Right ventricle myocardium superior (tissue), 1 donor: Measurements from ENCODE around the gene PCP4. TPM values are rescaled to one million over a fixed set of nuclear protein-coding genes. Genes with fewer than 3 reads are reported as not detected.
A peak's percentile ranks its signal among the peaks of the same experiment; 100 is the strongest.
"Not testable (repeated sequence)": the region's sequence is repeated elsewhere in the genome, so short reads cannot be mapped to it uniquely, and the experiment has no call there.

Experiments used
- ATAC-seq: fragments of 200-7000 bp; cut with Tn5 transposase; one replicate; pipeline ENCODE4 v1.9.1; 2020; ENCODE audit warnings: mild to moderate bottlenecking; ENCODE audit not compliant: poor library complexity
- DNase-seq: peaks from one replicate; pipeline ENCODE4 v3.0.0-alpha.2; 2020
- intact Hi-C: fragments of 100-400 bp; cut with DNase I; formaldehyde crosslinking; loops from one replicate; pipeline ENCODE4 v1.11.2; 2022
- total RNA-seq: library from RNA; stranded (reverse); fragmentation: NEBNext Ultra II Directional; extraction: Animal tissue kit (Norgen Biotek cat#: 25700); gene quantifications from one replicate; pipeline ENCODE4 v1.2.1, GENCODE V29; 2021
- donor health status: DM: no; HTN: yes; CAD: no; lungs with severe emphysema.

Gene PCP4
- total RNA-seq, 1 donor from 2014 or later, result 3.0 TPM

GRCh38 chr21:39855595-39855994 is 11.6 kb upstream of the PCP4 start:
- intact Hi-C loops, result no loop called here
- no peak for DNase-seq
- no peak for ATAC-seq

DNA sequence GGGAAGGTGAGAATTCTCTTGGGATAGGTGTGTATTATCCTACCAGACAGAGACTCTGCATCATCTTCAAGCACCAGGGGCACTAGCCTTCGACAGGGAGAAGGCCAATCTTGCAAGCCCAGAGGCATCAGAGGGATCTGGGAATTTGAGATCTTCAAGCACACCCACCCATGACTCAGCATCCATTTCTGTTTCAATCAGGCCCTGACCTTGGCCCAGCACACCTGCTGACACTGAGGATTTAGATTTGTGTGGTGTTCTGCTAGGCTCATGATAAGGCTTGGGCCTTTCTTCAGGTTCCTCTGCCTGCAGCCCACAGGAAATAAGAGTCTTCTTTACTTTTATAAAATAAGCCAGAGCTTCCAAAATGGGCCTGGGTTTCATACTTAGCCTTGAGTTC is 6.6 kb upstream of the PCP4 start:
- intact Hi-C loops, result no loop called here
- no peak for DNase-seq
- ATAC-seq, result no peak

GRCh38 chr21:39863111-39863510 is 4.1 kb upstream of the PCP4 start:
- DNase-seq (no peak), ATAC-seq (no peak)
- intact Hi-C loops, result no loop called here

GRCh38 chr21:39866093-39866492 is 1.1 kb upstream of the PCP4 start:
- intact Hi-C loops, result loop anchor here (5.0 kb wide), 1 partner anchor 256 kb away; no protein-coding TSS in a partner anchor
- ATAC-seq (no peak), DNase-seq (no peak)

- intact Hi-C loops, result loop anchor here (5.0 kb wide), 1 partner anchor 253 kb away; no protein-coding TSS in a partner anchor
- no peak for DNase-seq
- no peak for ATAC-seq
Measured at GRCh38 chr21:39869141-39869818, 2.0 kb downstream of the PCP4 start.

- ATAC-seq, result no peak
- DNase-seq, result no peak
- intact Hi-C loops, result no loop called here
Measured at GRCh38 chr21:39873687-39874086, 6.4 kb downstream of the PCP4 start.

DNA sequence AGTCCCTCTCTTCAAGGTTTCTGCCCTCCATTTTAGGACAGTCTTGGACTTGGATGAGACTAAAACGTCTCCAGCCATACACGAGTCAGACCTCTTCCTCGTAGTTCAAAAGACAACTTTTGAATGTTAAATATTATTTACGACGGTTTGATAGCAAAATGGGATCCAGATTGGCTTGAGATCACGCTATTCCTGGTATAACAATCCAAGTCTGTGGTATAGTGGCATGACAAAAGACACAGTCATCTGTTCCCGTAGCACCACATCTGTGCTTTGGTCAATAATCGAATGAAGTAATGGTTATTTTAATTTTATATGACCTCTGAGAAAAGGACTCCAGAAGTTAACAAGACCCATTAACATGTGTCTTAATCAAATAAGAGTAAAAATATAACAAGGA is 7.0 kb downstream of the PCP4 start:
- intact Hi-C loops, result no loop called here
- ATAC-seq, result no peak
- DNase-seq, result no peak

- ATAC-seq (no peak), DNase-seq (no peak)
- intact Hi-C loops, result no loop called here
Measured at GRCh38 chr21:39874759-39875158, 7.5 kb downstream of the PCP4 start.

DNA sequence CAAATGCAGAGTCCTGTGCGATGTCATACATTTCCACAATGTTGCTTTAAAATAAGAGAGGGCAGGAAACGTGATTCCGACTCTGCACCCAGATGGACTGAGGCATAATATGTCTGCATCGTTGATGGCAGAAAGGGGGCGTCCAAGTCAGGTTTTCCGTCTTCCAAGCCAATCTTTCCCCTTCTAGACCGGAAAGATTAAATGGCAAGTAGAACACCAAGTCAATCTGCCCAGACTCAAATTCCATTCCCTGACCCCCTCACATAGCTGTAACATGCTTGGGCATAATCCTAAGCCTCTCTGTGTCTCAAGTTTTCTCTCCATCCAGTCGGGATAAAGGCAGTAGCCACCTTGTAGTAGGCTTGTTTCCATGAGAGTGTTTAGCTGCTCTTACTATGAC is 14.4 kb downstream of the PCP4 start:
- ATAC-seq, result no peak
- no peak for DNase-seq
- intact Hi-C loops, result no loop called here

DNA sequence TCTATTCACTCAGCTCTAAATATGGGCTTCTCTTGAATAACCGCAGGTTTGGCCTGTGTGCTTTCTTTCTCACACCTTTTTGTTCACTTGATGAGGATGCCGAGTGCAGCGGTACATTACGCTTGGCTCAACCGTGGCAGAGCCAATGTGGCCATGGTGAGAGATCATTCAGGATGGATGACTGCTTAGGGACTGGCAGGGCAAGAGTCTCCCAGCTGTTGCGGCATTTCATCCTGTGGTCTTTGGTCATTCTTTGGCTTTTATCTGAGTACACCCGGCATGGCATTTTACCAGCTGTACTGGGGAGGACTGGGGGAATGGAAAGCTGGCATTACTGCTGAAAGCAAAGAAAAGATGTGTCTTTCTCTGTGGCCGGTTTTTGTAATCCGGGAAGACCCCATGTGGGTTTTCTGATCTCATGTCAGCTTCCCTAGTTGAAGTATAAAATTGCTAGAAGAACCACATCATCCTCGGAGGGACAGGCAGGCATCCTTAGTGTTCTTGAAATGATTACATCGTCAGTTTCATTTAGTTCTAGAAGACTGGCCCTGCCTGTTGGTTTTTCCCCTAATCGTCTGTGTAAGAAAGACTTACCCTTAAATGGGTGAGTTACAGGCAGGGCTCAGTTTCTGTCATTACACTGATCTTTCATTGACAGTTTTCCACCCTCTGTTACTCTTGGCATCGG is 15.1 kb downstream of the PCP4 start:
- intact Hi-C loops, result no loop called here
- DNase-seq (no peak), ATAC-seq (no peak)

GRCh38 chr21:39882839-39883195 is 15.6 kb downstream of the PCP4 start:
- no peak for ATAC-seq
- intact Hi-C loops, result no loop called here

DNA sequence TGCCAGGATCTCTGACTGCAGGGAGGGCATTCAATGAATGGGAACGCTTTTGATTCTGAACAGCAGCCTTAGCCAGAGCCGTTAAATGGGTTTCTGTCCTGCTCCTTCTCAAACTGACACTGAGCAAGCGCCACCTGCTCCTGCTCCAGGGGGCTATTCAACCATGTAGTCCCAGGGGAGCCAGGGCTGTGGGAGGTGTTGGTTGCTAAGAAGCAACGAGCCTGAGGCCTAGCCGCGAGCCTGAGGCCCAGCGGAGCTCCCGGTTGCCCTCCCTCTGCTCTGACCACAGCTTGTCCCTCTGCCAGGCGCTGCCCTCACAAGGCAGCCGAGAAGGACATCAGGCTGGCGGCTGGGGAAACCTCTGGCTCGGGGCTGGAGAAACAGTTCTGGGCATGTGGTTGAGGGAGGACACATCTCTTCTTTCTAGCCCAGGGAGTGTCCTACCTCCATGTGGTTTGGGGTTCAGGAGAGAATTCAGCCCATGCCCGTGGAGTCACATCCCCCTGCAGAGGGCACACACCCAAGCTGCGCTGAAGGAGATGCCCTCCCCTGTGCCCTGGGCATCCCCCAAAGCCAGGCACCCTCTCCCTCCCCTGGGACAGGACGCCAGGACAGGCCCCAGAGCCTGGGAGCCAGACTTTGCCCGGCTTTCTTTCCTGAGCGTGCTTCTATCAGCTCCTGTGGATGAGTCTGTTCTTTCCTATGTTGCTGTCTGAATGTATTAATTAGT is 18.0 kb downstream of the PCP4 start:
- intact Hi-C loops, result no loop called here
- DNase-seq (peak; percentile 70), ATAC-seq (peak; percentile 93)

More at GRCh38 chr21:39882839-39883195, 15.6 kb downstream of the PCP4 start:
- no peak for DNase-seq

GRCh38 chr21:39888848-39889247 is 21.6 kb downstream of the PCP4 start:
- intact Hi-C loops, result no loop called here

GRCh38 chr21:39891111-39891510 is 23.9 kb downstream of the PCP4 start:
- no peak for ATAC-seq
- no peak for DNase-seq
- intact Hi-C loops, result no loop called here

More at GRCh38 chr21:39888848-39889247, 21.6 kb downstream of the PCP4 start:
- ATAC-seq, result no peak
- DNase-seq, result no peak

- ATAC-seq, DNase-seq, intact Hi-C loops: not testable (repeated sequence)
Measured at GRCh38 chr21:39891863-39892262, 24.6 kb downstream of the PCP4 start.

DNA sequence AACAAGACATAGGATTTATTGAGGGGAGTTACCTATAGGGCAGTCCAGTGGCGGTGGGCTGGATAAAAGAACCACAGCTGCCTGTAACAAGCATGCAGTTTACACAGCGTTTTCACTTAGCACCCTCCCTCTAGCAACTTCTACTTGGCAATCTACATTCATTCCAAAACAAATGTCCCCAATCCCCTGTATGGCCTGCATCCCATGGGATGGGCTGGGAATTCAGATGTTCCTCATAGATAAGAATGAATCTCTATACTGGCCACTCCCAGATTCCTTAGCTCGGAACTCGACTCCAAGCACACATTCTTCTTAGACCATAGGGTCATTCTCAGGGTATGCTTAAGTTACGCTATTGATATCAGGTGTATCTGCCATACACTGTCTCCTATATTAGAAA is 33.3 kb downstream of the PCP4 start:
- DNase-seq, result no peak
- intact Hi-C loops, result no loop called here
- ATAC-seq, result no peak

DNA sequence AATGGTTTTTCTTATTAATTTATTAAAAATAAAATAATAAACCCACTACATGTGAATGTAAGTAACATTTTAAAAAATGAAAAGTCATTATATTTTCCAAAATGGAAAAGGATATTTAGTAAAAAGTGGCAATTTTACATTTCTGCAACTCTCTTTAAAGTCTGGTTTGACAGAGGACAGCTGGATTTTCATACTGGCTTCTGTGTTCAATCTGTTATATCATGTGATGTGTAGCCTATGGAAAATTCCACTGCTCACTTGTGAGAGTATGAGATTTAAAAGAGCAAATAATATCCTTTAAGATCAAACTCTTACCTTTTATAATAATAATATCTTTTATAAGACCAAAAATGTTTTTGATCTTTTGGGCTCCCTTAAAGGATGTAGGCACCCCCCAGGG is 33.7 kb downstream of the PCP4 start:
- ATAC-seq, result no peak
- intact Hi-C loops, result no loop called here
- no peak for DNase-seq

GRCh38 chr21:39902986-39903385 is 35.7 kb downstream of the PCP4 start:
- intact Hi-C loops, result no loop called here
- DNase-seq (no peak), ATAC-seq (no peak)

GRCh38 chr21:39904457-39904856 is 37.2 kb downstream of the PCP4 start:
- intact Hi-C loops, result no loop called here
- ATAC-seq (no peak), DNase-seq (no peak)
